A549 (cell line): ENCODE results near the gene RALGAPA1. TPM values are rescaled to one million over a fixed set of nuclear protein-coding genes. Genes with fewer than 3 reads are reported as not detected.
"Not testable (repeated sequence)": the region's sequence is repeated elsewhere in the genome, so short reads cannot be mapped to it uniquely, and the experiment has no call there.

Source experiments
- ATAC-seq, 2 experiments: fragments of 200-7000 bp in 1 of 2; fragments of >200 bp in 1 of 2; cut with Nextera tagmentation in 1 of 2; cut with Tn5 transposase in 1 of 2; 3 replicates each; pipeline versions ENCODE4 v1.8.0 to v1.9.1; 2018 to 2020; ENCODE audit warnings: mild to moderate bottlenecking in 1 of 2, moderate library complexity in 1 of 2
- CTCF ChIA-PET: fragments of 300-600 bp; sonication (Branson Sonifier 250); formaldehyde crosslinking; extraction: SDS; loops from one replicate; lab custom pipeline; 2021; ENCODE audit warnings: antibody characterized with exemption, inconsistent platforms; lab: Yijun Ruan, JAX
- POLR2A ChIA-PET: fragments of 350-600 bp; formaldehyde crosslinking; extraction: SDS; loops from one replicate; lab custom pipeline; 2021; ENCODE audit warnings: antibody characterized with exemption, inconsistent platforms; lab: Yijun Ruan, JAX
- DNase-seq, 2 experiments: peaks; one replicate each; pipeline versions ENCODE4 v3.0.0 to v3.0.0-alpha.2; 2011 to 2016; ENCODE audit warnings: low read depth in 1 of 2, low spot score in 1 of 2
- FAIRE-seq: peaks from 2 replicates; lab custom pipeline; 2011; peaks lifted over from hg19 to GRCh38; lab: Jason Lieb, UNC
- H3K27ac ChIP-seq, 2 experiments: fragments of >200 bp; sonication (Bioruptor Twin); formaldehyde crosslinking; 3 replicates each; pipeline ENCODE4 v1.5.1; 2016 to 2017
- H3K4me1 ChIP-seq: fragments of >200 bp; sonication (Bioruptor Twin); formaldehyde crosslinking; 3 replicates; pipeline ENCODE4 v1.6.1; 2016
- H3K4me2 ChIP-seq: fragments of >200 bp; sonication (Bioruptor Twin); formaldehyde crosslinking; 3 replicates; pipeline ENCODE4 v1.6.1; 2016
- H3K4me3 ChIP-seq: fragments of >200 bp; sonication (Bioruptor Twin); formaldehyde crosslinking; 3 replicates; pipeline ENCODE4 v1.5.1; 2016
- H3K9me3 ChIP-seq: fragments of >200 bp; sonication (Bioruptor Twin); formaldehyde crosslinking; 3 replicates; pipeline ENCODE4 v1.6.1; 2016
- BHLHE40 ChIP-seq: IDR thresholded peaks from 2 replicates; pipeline ENCODE4 v1.6.1; 2012; ENCODE audit warnings: low read depth, low read length, inconsistent platforms
- CBX2 ChIP-seq: fragments of 200-600 bp; sonication (generic); IDR thresholded peaks from 2 replicates; pipeline ENCODE4 v1.6.1; 2016; ENCODE audit warnings: low read depth, mild to moderate bottlenecking, borderline replicate concordance
- CHD4 ChIP-seq: fragments of 200-600 bp; sonication (generic); IDR thresholded peaks from 2 replicates; pipeline ENCODE4 v1.6.1; 2016; ENCODE audit warnings: antibody characterized with exemption, mild to moderate bottlenecking, borderline replicate concordance
- CTCF ChIP-seq: fragments of >200 bp; sonication (Bioruptor Twin); formaldehyde crosslinking; IDR thresholded peaks from 3 replicates; pipeline ENCODE4 v1.5.1; 2016
- EHMT2 ChIP-seq: fragments of 200-600 bp; sonication (generic); IDR thresholded peaks from 2 replicates; pipeline ENCODE4 v1.6.1; 2016; ENCODE audit warnings: antibody characterized with exemption, low read depth, mild to moderate bottlenecking, moderate library complexity
- ELK1 ChIP-seq: fragments of 150-350 bp; IDR thresholded peaks from 2 replicates; pipeline ENCODE4 v1.6.1; 2014; ENCODE audit warnings: low read depth, mild to moderate bottlenecking, low read length
- FOXS1 ChIP-seq: fragments of 250-450 bp; sonication (Bioruptor Pico); IDR thresholded peaks from 2 replicates; pipeline ENCODE4 v1.5.0; 2020; ENCODE audit warnings: mild to moderate bottlenecking, moderate library complexity
- GATA3 ChIP-seq: IDR thresholded peaks from 2 replicates; pipeline ENCODE4 v1.6.1; 2012; ENCODE audit warnings: borderline replicate concordance
- HDAC2 ChIP-seq: fragments of 200-600 bp; sonication (generic); IDR thresholded peaks from 2 replicates; pipeline ENCODE4 v1.6.1; 2016
- HES2 ChIP-seq: fragments of >200 bp; sonication (Bioruptor Twin); formaldehyde crosslinking; IDR thresholded peaks from 2 replicates; pipeline ENCODE4 v1.6.1; 2016
- HMGXB4 ChIP-seq: fragments of 250-450 bp; sonication (Bioruptor Pico); IDR thresholded peaks from 2 replicates; pipeline ENCODE4 v1.5.0; 2021; ENCODE audit warnings: mild to moderate bottlenecking, moderate library complexity, borderline replicate concordance
- HOXB5 ChIP-seq: fragments of 250-450 bp; sonication (Bioruptor Pico); IDR thresholded peaks from 2 replicates; pipeline ENCODE4 v1.5.0; 2020; ENCODE audit warnings: mild to moderate bottlenecking, moderate library complexity
- JUN ChIP-seq, 2 experiments: fragments of >200 bp; sonication (Bioruptor Twin); formaldehyde crosslinking; IDR thresholded peaks; 2 replicates in 1 of 2; 3 replicates in 1 of 2; pipeline ENCODE4 v1.6.1; 2016 to 2017
- JUNB ChIP-seq: fragments of >200 bp; sonication (Bioruptor Twin); formaldehyde crosslinking; IDR thresholded peaks from 2 replicates; pipeline ENCODE4 v1.6.1; 2016
- KDM5A ChIP-seq: fragments of 200-600 bp; sonication (generic); IDR thresholded peaks from 2 replicates; pipeline ENCODE4 v1.6.1; 2016; ENCODE audit warnings: antibody characterized with exemption, mild to moderate bottlenecking
- MAX ChIP-seq: IDR thresholded peaks from 2 replicates; pipeline ENCODE4 v1.6.1; 2012
- NPAS2 ChIP-seq: fragments of 250-450 bp; sonication (Bioruptor Pico); IDR thresholded peaks from 2 replicates; pipeline ENCODE4 v1.8.0; 2022; ENCODE audit warnings: mild to moderate bottlenecking, moderate library complexity, borderline replicate concordance
- NR3C1 ChIP-seq: fragments of >200 bp; sonication (Bioruptor Twin); formaldehyde crosslinking; IDR thresholded peaks from 3 replicates; pipeline ENCODE4 v1.6.1; 2017
- PHF8 ChIP-seq: fragments of 200-600 bp; sonication (generic); IDR thresholded peaks from 2 replicates; pipeline ENCODE4 v1.6.1; 2016; ENCODE audit warnings: low read depth, mild to moderate bottlenecking, antibody characterized with exemption, moderate library complexity, borderline replicate concordance
- POLR2A ChIP-seq: IDR thresholded peaks from 2 replicates; pipeline ENCODE4 v1.6.1; 2012; ENCODE audit warnings: mild to moderate bottlenecking, low read length
- RFX5 ChIP-seq: fragments of 450-650 bp; IDR thresholded peaks from 2 replicates; pipeline ENCODE4 v1.7.1; 2014; ENCODE audit warnings: antibody characterized with exemption, mild to moderate bottlenecking, moderate library complexity
- RNF2 ChIP-seq: fragments of 200-600 bp; sonication (generic); IDR thresholded peaks from 2 replicates; pipeline ENCODE4 v1.6.1; 2016; ENCODE audit warnings: low read depth, mild to moderate bottlenecking, antibody characterized with exemption, moderate library complexity, borderline replicate concordance
- TP53 ChIP-seq: fragments of 250-450 bp; sonication (Bioruptor Pico); IDR thresholded peaks from 2 replicates; pipeline ENCODE4 v1.5.0; 2021; ENCODE audit warnings: mild to moderate bottlenecking, moderate library complexity
- ZFP36 ChIP-seq: fragments of 450-650 bp; IDR thresholded peaks from 2 replicates; pipeline ENCODE4 v1.6.1; 2014; ENCODE audit warnings: borderline replicate concordance; ENCODE audit not compliant: partially characterized antibody
- WGBS: methylation state at CpG from one replicate; pipeline ENCODE4 v1.1.6; 2017; ENCODE audit errors: missing lambda C conversion rate; 5-methylcytosine and 5-hydroxymethylcytosine counted together
- polyA plus RNA-seq, 4 experiments: library from polyadenylated mRNA; depleted of rRNA in 3 of 4; stranded (reverse); fragments of >200 nt; fragmentation: RNase III in 1 of 4; extraction: RNeasy Plus Mini Kit Qiagen cat#74134 plus additional on column Dnase treatment in 1 of 4; gene quantifications; 2 replicates in 3 of 4; 3 replicates in 1 of 4; pipeline ENCODE4 v1.2.3, GENCODE V29; 2011 to 2017

RALGAPA1 gene
- polyA plus RNA-seq, 2 of the 4 experiments (the other 2 are of a cell fraction), result 8.2 to 17.1 TPM

GRCh38 chr14:35741345-35742031 lies 67.6 kb downstream of the RALGAPA1 start:
- no peaks in the 10 kb centered on the region for H3K9me3 ChIP-seq
- no peaks in the 10 kb centered on the region for H3K4me1 ChIP-seq
- no peak overlapping the region for H3K27ac ChIP-seq
- TF ChIP-seq EHMT2, result no peak
- TF ChIP-seq RNF2, result no peak
- no peak for TF ChIP-seq NR3C1
- no peak for TF ChIP-seq HOXB5 (CRISPR knock-in tag)
- no peak for TF ChIP-seq HES2
- no peak for TF ChIP-seq BHLHE40
- TF ChIP-seq JUN (IDR thresholded peaks at IDR 0.05), result no peak
- TF ChIP-seq MAX, result no peak
- no peak for TF ChIP-seq ELK1
- no peak for TF ChIP-seq CHD4
- TF ChIP-seq NPAS2 (CRISPR knock-in tag), result no peak
- TF ChIP-seq HMGXB4 (CRISPR knock-in tag), result no peak
- TF ChIP-seq RFX5, result no peak
- TF ChIP-seq POLR2A, result no peak
- no peak for TF ChIP-seq GATA3
- TF ChIP-seq KDM5A, result no peak
- DNase-seq (no peak), ATAC-seq (no peak), FAIRE-seq (no peak)
- no peak overlapping the region for H3K4me3 ChIP-seq
- H3K4me2 ChIP-seq, result no peak overlapping the region
- 96% methylated on average over 3 of the region's 3 CpGs for WGBS
- ChIA-PET POLR2A (no interaction called here), CTCF (no interaction called here)

GRCh38 chr14:35740215-35740614 lies 68.9 kb downstream of the RALGAPA1 start:
- H3K4me3 ChIP-seq, result no peak overlapping the region
- H3K4me2 ChIP-seq, result no peak overlapping the region
- no peak overlapping the region for H3K27ac ChIP-seq
- 94% methylated on average over 1 of the region's 1 CpG for WGBS
- DNase-seq, result no peak
- ChIA-PET CTCF (no interaction called here), POLR2A (no interaction called here)
- FAIRE-seq, result no peak
- no peak for ATAC-seq
- no peaks in the 10 kb centered on the region for H3K9me3 ChIP-seq
- no peaks in the 10 kb centered on the region for H3K4me1 ChIP-seq
- no peak for TF ChIP-seq FOXS1 (CRISPR knock-in tag)
- no peak for TF ChIP-seq JUNB
- no peak for TF ChIP-seq HDAC2
- TF ChIP-seq TP53 (CRISPR knock-in tag), result no peak
- no peak for TF ChIP-seq KDM5A
- TF ChIP-seq BHLHE40, result no peak
- no peak for TF ChIP-seq ZFP36
- TF ChIP-seq PHF8, result no peak
- TF ChIP-seq CBX2, result no peak
- TF ChIP-seq EHMT2, result no peak
- TF ChIP-seq CTCF, result no peak

- ATAC-seq, H3K4me3 ChIP-seq, H3K9me3 ChIP-seq, DNase-seq, CTCF ChIA-PET, H3K27ac ChIP-seq, H3K4me1 ChIP-seq, FAIRE-seq, H3K4me2 ChIP-seq, POLR2A ChIA-PET: not testable (repeated sequence)
- 52% methylated on average over 3 of the region's 3 CpGs for WGBS
Observed at GRCh38 chr14:35735163-35735562, 73.9 kb downstream of the RALGAPA1 start.

- H3K4me1 ChIP-seq, H3K27ac ChIP-seq, DNase-seq, H3K4me2 ChIP-seq, ATAC-seq, H3K4me3 ChIP-seq, H3K9me3 ChIP-seq, POLR2A ChIA-PET, FAIRE-seq: not testable (repeated sequence)
- 93% methylated on average over 1 of the region's 1 CpG for WGBS
- CTCF ChIA-PET, result interaction anchor here (1.3 kb wide), 1 partner anchor 14 kb away, joined by 3 read pairs; no protein-coding TSS in a partner anchor
Observed at GRCh38 chr14:35733510-35733909, 75.6 kb downstream of the RALGAPA1 start.
